Measurements from ENCODE around the gene GRIN2A.

GRIN2A gene

GRCh38 chr16:9820476-9821246 lies 361.6 kb downstream of the GRIN2A start:
- DNase-seq (ENCODE audit: low spot score): peak; percentile 22

- DNase-seq (ENCODE audit: low spot score): no peak
Observed at GRCh38 chr16:9818702-9819101, 363.5 kb downstream of the GRIN2A start.

GRCh38 chr16:9817586-9817985 lies 364.6 kb downstream of the GRIN2A start:
- no peak for DNase-seq (ENCODE audit: low spot score)

GRCh38 chr16:9816644-9817043 lies 365.6 kb downstream of the GRIN2A start:
- DNase-seq (ENCODE audit: low spot score): no peak

GRCh38 chr16:9813665-9814064 lies 368.6 kb downstream of the GRIN2A start:
- no peak for DNase-seq (ENCODE audit: low spot score)

GRCh38 chr16:9808210-9808609 lies 374.0 kb downstream of the GRIN2A start:
- DNase-seq (ENCODE audit: low spot score): no peak

GRCh38 chr16:9807302-9807701 lies 374.9 kb downstream of the GRIN2A start:
- no peak for DNase-seq (ENCODE audit: low spot score)

- no peak for DNase-seq (ENCODE audit: low spot score)
Observed at GRCh38 chr16:9805109-9805508, 377.1 kb downstream of the GRIN2A start.

- DNase-seq (ENCODE audit: low spot score): no peak
Observed at GRCh38 chr16:9802160-9802559, 380.1 kb downstream of the GRIN2A start.

- DNase-seq (ENCODE audit: low spot score): no peak
Observed at GRCh38 chr16:9801651-9802050, 380.6 kb downstream of the GRIN2A start.

GRCh38 chr16:9800186-9800738 lies 382.0 kb downstream of the GRIN2A start:
- DNase-seq (ENCODE audit: low spot score): no peak

- peak; percentile 74 for DNase-seq (ENCODE audit: low spot score)
Observed at GRCh38 chr16:9798952-9799580, 383.2 kb downstream of the GRIN2A start.

GRCh38 chr16:9798474-9798873 lies 383.8 kb downstream of the GRIN2A start:
- DNase-seq (ENCODE audit: low spot score): no peak

GRCh38 chr16:9797306-9797705 lies 384.9 kb downstream of the GRIN2A start:
- peak; percentile 53 for DNase-seq (ENCODE audit: low spot score)

- no peak for DNase-seq (ENCODE audit: low spot score)
Observed at GRCh38 chr16:9793623-9794022, 388.6 kb downstream of the GRIN2A start.

- peak; percentile 49 for DNase-seq (ENCODE audit: low spot score)
Observed at GRCh38 chr16:9791556-9791955, 390.7 kb downstream of the GRIN2A start.

- DNase-seq (ENCODE audit: low spot score): no peak
Observed at GRCh38 chr16:9790199-9790598, 392.0 kb downstream of the GRIN2A start.

- no peak for DNase-seq (ENCODE audit: low spot score)
Observed at GRCh38 chr16:9787717-9788116, 394.5 kb downstream of the GRIN2A start.

- DNase-seq (ENCODE audit: low spot score): no peak
Observed at GRCh38 chr16:9780831-9781230, 401.4 kb downstream of the GRIN2A start.

GRCh38 chr16:9778849-9779248 lies 403.4 kb downstream of the GRIN2A start:
- DNase-seq (ENCODE audit: low spot score): no peak

- DNase-seq (ENCODE audit: low spot score): no peak
Observed at GRCh38 chr16:9775998-9776397, 406.2 kb downstream of the GRIN2A start.

- no peak for DNase-seq (ENCODE audit: low spot score)
Observed at GRCh38 chr16:9773289-9773688, 408.9 kb downstream of the GRIN2A start.

- no peak for DNase-seq (ENCODE audit: low spot score)
Observed at GRCh38 chr16:9772526-9773225, 409.6 kb downstream of the GRIN2A start.
